ENCODE results near the gene CCDC186. TPM values are rescaled to one million over a fixed set of nuclear protein-coding genes. Genes with fewer than 3 reads are reported as not detected.

The CCDC186 gene
- total and polyA plus RNA-seq, 2 of the 4 experiments (the other 2 are of a cell fraction): 3.0 to 6.1 TPM

DNA sequence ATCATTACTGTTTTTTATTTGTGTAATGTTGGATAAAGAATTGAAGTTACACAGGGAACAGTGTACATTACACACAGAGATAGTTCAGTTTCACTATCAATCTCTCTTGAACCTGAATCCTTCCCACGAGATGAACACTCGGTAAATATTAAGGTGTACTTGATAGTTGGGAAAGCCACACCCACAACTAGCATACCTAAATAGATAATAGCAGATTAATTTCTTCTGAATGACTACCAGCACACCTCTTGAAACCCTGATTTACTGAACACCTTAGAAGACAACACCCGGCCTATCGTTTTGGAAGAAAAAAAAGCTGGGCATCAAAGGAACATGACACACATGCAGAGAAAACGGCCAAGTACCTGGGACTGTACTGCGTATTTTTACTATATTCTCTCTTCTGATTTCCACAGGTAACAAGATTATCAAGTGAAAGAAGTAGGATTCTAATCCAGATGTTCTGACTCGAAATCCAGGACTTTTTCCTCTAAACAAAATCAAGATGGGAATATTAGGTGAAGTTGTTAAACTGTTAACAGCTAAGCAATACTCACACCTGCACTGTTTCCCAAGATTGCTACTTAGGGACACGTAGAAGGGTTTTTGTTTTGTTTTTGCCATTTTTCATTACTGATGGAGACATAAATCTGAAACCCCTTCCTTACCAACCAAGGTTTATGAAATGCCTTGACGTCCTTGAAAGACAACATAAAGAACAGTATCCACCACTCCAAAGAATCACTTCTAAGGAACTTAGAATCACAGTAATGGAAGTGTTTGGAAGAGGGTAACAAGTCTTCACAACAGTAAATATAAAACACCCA lies 1.0 kb downstream of the CCDC186 start:
- H3K27me3 ChIP-seq (ENCODE audit: control insufficient read depth, insufficient read depth, low read length): peaks cover 2% of the 10 kb centered on the region
- no peaks in the 10 kb centered on the region for H3K36me3 ChIP-seq (ENCODE audit: control insufficient read depth, insufficient read depth, low read length)
- intact Hi-C loops (cut with micrococcal nuclease) (loop anchor here (5.0 kb wide), 1 partner anchor 466 kb away; no protein-coding TSS in a partner anchor), dilution Hi-C loops (cut with HindIII; ENCODE audit: low sequenced_read_pairs, unreplicated experiment) (no loop called here), in situ Hi-C loops (cut with MboI; ENCODE audit: low sequenced_read_pairs) (no loop called here)
- H4K8ac ChIP-seq (ENCODE audit: low read depth in 2 of 2, low read length in 2 of 2): peak overlapping the region; percentile 96 to 98
- peak overlapping the region; percentile 90 for H3K4me3 ChIP-seq (ENCODE audit: insufficient read depth, low read depth, low read length)
- DNase-seq (no peak), ATAC-seq (ENCODE audit: low read depth) (no peak)
- H3K4me1 ChIP-seq (ENCODE audit: control insufficient read depth, insufficient read depth, low read length): no peaks in the 10 kb centered on the region
- H2AK9ac ChIP-seq (replicated peaks; ENCODE audit: low read depth, low read length, poor library complexity): no peak overlapping the region
- no peak overlapping the region for H2BK20ac ChIP-seq (ENCODE audit: low read depth, low read length)
- H2BK15ac ChIP-seq (ENCODE audit: low read depth, low read length): peak overlapping the region; percentile 93; the same call in 1 of the 3 replicates
- peak overlapping the region; percentile 96 for H3K14ac ChIP-seq (replicated peaks; ENCODE audit: low read depth, low read length)
- BruUV-seq (replicated peaks): no TSS peak
- H3K27ac ChIP-seq (ENCODE audit: insufficient read depth, low read length): no peak overlapping the region
- ChIA-PET POLR2A (ENCODE audit: unreplicated experiment) (interaction anchor here (0.6 kb wide), 1 partner anchor 103 kb away, joined by 3 read pairs; no protein-coding TSS in a partner anchor), CTCF (interaction anchor here (1.1 kb wide), 1 partner anchor 131 kb away, joined by 3 read pairs; no protein-coding TSS in a partner anchor)
- H3K9me3 ChIP-seq (ENCODE audit: control insufficient read depth, insufficient read depth, low read length): peaks cover 4% of the 10 kb centered on the region
- H2AK5ac ChIP-seq (ENCODE audit: low read depth, low read length): no peak overlapping the region; the same call in 1 of the 2 replicates
- H2BK5ac ChIP-seq (ENCODE audit: low read depth, low read length, poor library complexity, severe bottlenecking): peak overlapping the region; percentile 83
- peak overlapping the region; percentile 96 for H3K4ac ChIP-seq (ENCODE audit: low read depth, low read length)
- peak overlapping the region; percentile 97; the same call in 1 of the 2 replicates for H3K23ac ChIP-seq (ENCODE audit: low read depth, low read length)
- H2AFZ ChIP-seq (replicated peaks; ENCODE audit: low read length, poor library complexity): peak overlapping the region; percentile 100
- H3K18ac ChIP-seq (ENCODE audit: low read depth, low read length): peak overlapping the region; percentile 90
- H3K56ac ChIP-seq (ENCODE audit: extremely low read depth, insufficient read depth, low read length): peak overlapping the region; percentile 92; the same call in 1 of the 2 replicates
- no peak overlapping the region for H2BK120ac ChIP-seq (ENCODE audit: low read depth, low read length)
- TF ChIP-seq, protein P1, sequence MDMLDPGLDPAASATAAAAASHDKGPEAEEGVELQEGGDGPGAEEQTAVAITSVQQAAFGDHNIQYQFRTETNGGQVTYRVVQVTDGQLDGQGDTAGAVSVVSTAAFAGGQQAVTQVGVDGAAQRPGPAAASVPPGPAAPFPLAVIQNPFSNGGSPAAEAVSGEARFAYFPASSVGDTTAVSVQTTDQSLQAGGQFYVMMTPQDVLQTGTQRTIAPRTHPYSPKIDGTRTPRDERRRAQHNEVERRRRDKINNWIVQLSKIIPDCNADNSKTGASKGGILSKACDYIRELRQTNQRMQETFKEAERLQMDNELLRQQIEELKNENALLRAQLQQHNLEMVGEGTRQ (IDR thresholded peaks at IDR 0.05; ENCODE audit: low read depth, low read length): no peak
- no peak for TF ChIP-seq MAFK (IDR thresholded peaks at IDR 0.05; ENCODE audit: low read depth, low read length)
- TF ChIP-seq RCOR1 (IDR thresholded peaks at IDR 0.05; ENCODE audit: insufficient replicate concordance, low read length): no peak
- peak overlapping the region; percentile 95; the same call in 1 of the 2 replicates for H4K5ac ChIP-seq (ENCODE audit: low read depth, low read length)
- peak overlapping the region; percentile 96 for H3K9ac ChIP-seq (ENCODE audit: low read depth, low read length)
- H3K9me1 ChIP-seq (ENCODE audit: insufficient read depth, low read length): 0 out of 2 replicates have a peak, but pooled peaks cover 3% of the 10 kb centered on the region
- peak overlapping the region; percentile 96 for H3K4me2 ChIP-seq (ENCODE audit: low read depth, low read length)
- peaks cover 3 to 28% of the 10 kb centered on the region in 2 experiments for H3K79me1 ChIP-seq (ENCODE audit: low read depth in 1 of 2, low read length in 2 of 2)
- H4K91ac ChIP-seq (ENCODE audit: insufficient read depth, low read depth, low read length): peak overlapping the region; percentile 99; the same call in 1 of the 2 replicates
- WGBS, 2 experiments (ENCODE audit: extremely low coverage in 2 of 2, insufficient read length in 1 of 2): no CpG with 5 or more reads among the region's 9 CpGs
- H4K20me1 ChIP-seq (ENCODE audit: insufficient read depth, low read length): no peaks in the 10 kb centered on the region
